NB4 (cell line): ENCODE data around the gene CNTN6.

ENCODE experiments used
- POLR2A ChIP-seq: IDR thresholded peaks from 2 replicates; pipeline ENCODE4 v1.6.1; 2011; ENCODE audit warnings: mild to moderate bottlenecking; ENCODE audit not compliant: insufficient read length; ENCODE audit errors: extremely low read depth
- TF ChIP-seq, protein P1 (sequence below): IDR thresholded peaks from one replicate; pipeline ENCODE4 v1.5.1; 2012; ENCODE audit warnings: low read depth, low read length

DNA sequence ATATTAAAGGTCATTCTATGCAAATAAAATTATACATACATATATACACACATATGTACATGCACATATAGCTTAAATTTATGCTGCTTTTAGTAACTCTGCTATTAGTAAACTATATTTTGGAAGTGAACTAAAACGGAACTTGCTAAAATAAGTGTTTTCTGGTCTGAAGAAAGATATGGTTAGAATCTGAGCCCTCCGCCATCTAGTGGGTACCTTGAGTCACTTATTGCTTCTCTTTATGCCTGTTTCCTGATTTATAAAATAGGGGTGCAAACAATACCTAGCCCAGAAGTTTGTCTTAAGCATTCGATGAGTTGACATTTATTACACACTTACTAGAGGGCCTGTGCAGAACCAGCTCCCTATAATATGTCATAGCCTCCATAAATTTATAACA lies 255.7 kb downstream of the CNTN6 start:
- TF ChIP-seq, protein P1, sequence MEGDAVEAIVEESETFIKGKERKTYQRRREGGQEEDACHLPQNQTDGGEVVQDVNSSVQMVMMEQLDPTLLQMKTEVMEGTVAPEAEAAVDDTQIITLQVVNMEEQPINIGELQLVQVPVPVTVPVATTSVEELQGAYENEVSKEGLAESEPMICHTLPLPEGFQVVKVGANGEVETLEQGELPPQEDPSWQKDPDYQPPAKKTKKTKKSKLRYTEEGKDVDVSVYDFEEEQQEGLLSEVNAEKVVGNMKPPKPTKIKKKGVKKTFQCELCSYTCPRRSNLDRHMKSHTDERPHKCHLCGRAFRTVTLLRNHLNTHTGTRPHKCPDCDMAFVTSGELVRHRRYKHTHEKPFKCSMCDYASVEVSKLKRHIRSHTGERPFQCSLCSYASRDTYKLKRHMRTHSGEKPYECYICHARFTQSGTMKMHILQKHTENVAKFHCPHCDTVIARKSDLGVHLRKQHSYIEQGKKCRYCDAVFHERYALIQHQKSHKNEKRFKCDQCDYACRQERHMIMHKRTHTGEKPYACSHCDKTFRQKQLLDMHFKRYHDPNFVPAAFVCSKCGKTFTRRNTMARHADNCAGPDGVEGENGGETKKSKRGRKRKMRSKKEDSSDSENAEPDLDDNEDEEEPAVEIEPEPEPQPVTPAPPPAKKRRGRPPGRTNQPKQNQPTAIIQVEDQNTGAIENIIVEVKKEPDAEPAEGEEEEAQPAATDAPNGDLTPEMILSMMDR, result no peak
- TF ChIP-seq POLR2A, result no peak
